GM12873 (cell line): Measurements from ENCODE around the gene PTEN.

Experiments
- CTCF ChIP-seq: IDR thresholded peaks from 2 replicates; pipeline ENCODE4 v1.5.1; 2012; ENCODE audit warnings: low read depth, mild to moderate bottlenecking, moderate library complexity, low read length, control low read depth; ENCODE audit not compliant: insufficient read depth; ENCODE audit errors: missing control alignments

The PTEN gene

GRCh38 chr10:87826653-87827052 lies 36.8 kb upstream of the PTEN start:
- TF ChIP-seq CTCF = no peak

- no peak for TF ChIP-seq CTCF
These were observed 35.7 kb upstream of the PTEN start for GRCh38 chr10:87827681-87828080.

- no peak for TF ChIP-seq CTCF
These were observed 33.3 kb upstream of the PTEN start for GRCh38 chr10:87829986-87830729.

- no peak for TF ChIP-seq CTCF
These were observed 27.3 kb upstream of the PTEN start for GRCh38 chr10:87836098-87836497.

GRCh38 chr10:87837445-87837844 lies 26.0 kb upstream of the PTEN start:
- no peak for TF ChIP-seq CTCF

- TF ChIP-seq CTCF = no peak
These were observed 24.8 kb upstream of the PTEN start for GRCh38 chr10:87838650-87839049.

- TF ChIP-seq CTCF = no peak
These were observed 22.2 kb upstream of the PTEN start for GRCh38 chr10:87841186-87841585.

GRCh38 chr10:87842220-87842641 lies 21.2 kb upstream of the PTEN start:
- TF ChIP-seq CTCF = no peak
